MM.1S (cell line): Measurements from ENCODE around the gene COL25A1.

Source experiments
- DNase-seq: peaks from one replicate; pipeline ENCODE4 v3.0.0-alpha.2; 2015
- H2AFZ ChIP-seq: fragments of 300-600 bp; sonication (generic); 2 replicates; pipeline ENCODE4 v1.6.0; 2016; ENCODE audit warnings: antibody characterized with exemption, low read length
- H3F3A ChIP-seq: fragments of 300-600 bp; sonication (generic); 2 replicates; pipeline ENCODE4 v1.6.1; 2016; ENCODE audit warnings: mild to moderate bottlenecking, antibody characterized with exemption, low read length, moderate library complexity, mixed read lengths; ENCODE audit not compliant: insufficient read depth
- H3K27ac ChIP-seq: fragments of 300-600 bp; sonication (generic); 2 replicates; pipeline ENCODE4 v1.5.1; 2016; ENCODE audit warnings: mild to moderate bottlenecking, low read length
- H3K27me3 ChIP-seq: fragments of 300-600 bp; sonication (generic); replicated peaks from 2 replicates; pipeline ENCODE4 v1.6.0; 2016; ENCODE audit warnings: low read length; ENCODE audit not compliant: insufficient read depth
- H3K36me3 ChIP-seq: fragments of 300-600 bp; sonication (generic); replicated peaks from 2 replicates; pipeline ENCODE4 v1.6.1; 2016; ENCODE audit warnings: mild to moderate bottlenecking, low read length, mixed read lengths; ENCODE audit not compliant: insufficient read depth
- H3K4me1 ChIP-seq: fragments of 300-600 bp; sonication (generic); 2 replicates; pipeline ENCODE4 v1.6.1; 2016; ENCODE audit warnings: low read length, mixed read lengths
- H3K4me2 ChIP-seq: fragments of 300-600 bp; sonication (generic); 2 replicates; pipeline ENCODE4 v1.6.0; 2016; ENCODE audit warnings: low read depth, low read length
- H3K4me3 ChIP-seq: fragments of 300-600 bp; sonication (generic); 2 replicates; pipeline ENCODE4 v1.5.1; 2016; ENCODE audit warnings: low read length, mixed read lengths
- H3K79me2 ChIP-seq: fragments of 300-600 bp; sonication (generic); 2 replicates; pipeline ENCODE4 v1.6.1; 2016; ENCODE audit warnings: mixed run types, low read length, mixed read lengths
- H3K9ac ChIP-seq: fragments of 300-600 bp; sonication (generic); 2 replicates; pipeline ENCODE4 v1.6.1; 2016; ENCODE audit warnings: low read length, mixed read lengths
- H3K9me2 ChIP-seq: fragments of 300-600 bp; sonication (generic); replicated peaks from 2 replicates; pipeline ENCODE4 v1.6.1; 2016; ENCODE audit warnings: mild to moderate bottlenecking, low read length, mixed read lengths; ENCODE audit not compliant: insufficient read depth
- H3K9me3 ChIP-seq: fragments of 300-600 bp; sonication (generic); replicated peaks from 2 replicates; pipeline ENCODE4 v1.6.1; 2016; ENCODE audit warnings: mild to moderate bottlenecking, low read length, mixed read lengths; ENCODE audit not compliant: insufficient read depth
- H4K20me1 ChIP-seq: fragments of 300-600 bp; sonication (generic); 2 replicates; pipeline ENCODE4 v1.6.1; 2016; ENCODE audit warnings: mild to moderate bottlenecking, low read length, moderate library complexity, mixed read lengths; ENCODE audit not compliant: insufficient read depth
- CTCF ChIP-seq: fragments of 300-600 bp; sonication (generic); IDR thresholded peaks from 2 replicates; pipeline ENCODE4 v1.5.1; 2016; ENCODE audit warnings: antibody characterized with exemption, low read length, mixed read lengths
- EZH2 ChIP-seq: fragments of 300-600 bp; sonication (generic); optimal IDR thresholded peaks from 2 replicates; pipeline ENCODE3; 2017; ENCODE audit warnings: low read depth, mild to moderate bottlenecking, antibody characterized with exemption, low read length, mixed read lengths
- EZH2phosphoT487 ChIP-seq: fragments of 300-600 bp; sonication (generic); IDR thresholded peaks from 2 replicates; pipeline ENCODE4 v1.6.1; 2018; ENCODE audit warnings: antibody characterized with exemption, low read length

The COL25A1 gene

GRCh38 chr4:109231331-109231730 lies 71.1 kb downstream of the COL25A1 start:
- H3K4me1 ChIP-seq: 0 out of 2 replicates have a peak, but pooled peaks cover 3% of the 10 kb centered on the region
- TF ChIP-seq CTCF (no peak), EZH2phosphoT487 (no peak), EZH2 (no peak)
- H2AFZ ChIP-seq: no peak overlapping the region

GRCh38 chr4:109229028-109229427 lies 73.4 kb downstream of the COL25A1 start:
- Histone ChIP-seq H3K9me3 (no peaks in the 10 kb centered on the region), H3F3A (no peaks in the 10 kb centered on the region), H2AFZ (no peak overlapping the region), H3K4me3 (no peak overlapping the region), H3K4me2 (no peak overlapping the region), H3K27me3 (no peaks in the 10 kb centered on the region), H3K9me2 (no peaks in the 10 kb centered on the region), H3K36me3 (no peaks in the 10 kb centered on the region), H3K9ac (no peak overlapping the region), H3K79me2 (no peaks in the 10 kb centered on the region), H3K4me1 (no peaks in the 10 kb centered on the region), H4K20me1 (no peaks in the 10 kb centered on the region), H3K27ac (no peak overlapping the region)
- no peak for DNase-seq
- TF ChIP-seq EZH2: no peak
- TF ChIP-seq CTCF: no peak
- TF ChIP-seq EZH2phosphoT487: no peak

More at GRCh38 chr4:109231331-109231730, 71.1 kb downstream of the COL25A1 start:
- DNase-seq: no peak
- no peak overlapping the region for H3K9ac ChIP-seq
- no peaks in the 10 kb centered on the region for H3K79me2 ChIP-seq
- H3K9me3 ChIP-seq: no peaks in the 10 kb centered on the region
- H3K27me3 ChIP-seq: no peaks in the 10 kb centered on the region
- no peaks in the 10 kb centered on the region for H4K20me1 ChIP-seq
- no peaks in the 10 kb centered on the region for H3K36me3 ChIP-seq
- H3K4me2 ChIP-seq: no peak overlapping the region
- no peak overlapping the region for H3K27ac ChIP-seq
- H3K4me3 ChIP-seq: no peak overlapping the region
- H3K9me2 ChIP-seq: no peaks in the 10 kb centered on the region
- H3F3A ChIP-seq: no peaks in the 10 kb centered on the region

GRCh38 chr4:109218288-109218687 lies 84.2 kb downstream of the COL25A1 start:
- Histone ChIP-seq H3K27ac (no peak overlapping the region), H3K4me1 (no peaks in the 10 kb centered on the region), H2AFZ (no peak overlapping the region), H3K79me2 (no peaks in the 10 kb centered on the region), H3K9me2 (no peaks in the 10 kb centered on the region), H3K9ac (no peak overlapping the region), H3K36me3 (no peaks in the 10 kb centered on the region), H3K9me3 (no peaks in the 10 kb centered on the region), H4K20me1 (no peaks in the 10 kb centered on the region), H3K27me3 (no peaks in the 10 kb centered on the region), H3K4me3 (no peak overlapping the region), H3K4me2 (no peak overlapping the region), H3F3A (no peaks in the 10 kb centered on the region)
- DNase-seq: no peak
- TF ChIP-seq EZH2 (no peak), CTCF (no peak), EZH2phosphoT487 (no peak)
